ENCODE data around the gene ERLIN1.

DNA sequence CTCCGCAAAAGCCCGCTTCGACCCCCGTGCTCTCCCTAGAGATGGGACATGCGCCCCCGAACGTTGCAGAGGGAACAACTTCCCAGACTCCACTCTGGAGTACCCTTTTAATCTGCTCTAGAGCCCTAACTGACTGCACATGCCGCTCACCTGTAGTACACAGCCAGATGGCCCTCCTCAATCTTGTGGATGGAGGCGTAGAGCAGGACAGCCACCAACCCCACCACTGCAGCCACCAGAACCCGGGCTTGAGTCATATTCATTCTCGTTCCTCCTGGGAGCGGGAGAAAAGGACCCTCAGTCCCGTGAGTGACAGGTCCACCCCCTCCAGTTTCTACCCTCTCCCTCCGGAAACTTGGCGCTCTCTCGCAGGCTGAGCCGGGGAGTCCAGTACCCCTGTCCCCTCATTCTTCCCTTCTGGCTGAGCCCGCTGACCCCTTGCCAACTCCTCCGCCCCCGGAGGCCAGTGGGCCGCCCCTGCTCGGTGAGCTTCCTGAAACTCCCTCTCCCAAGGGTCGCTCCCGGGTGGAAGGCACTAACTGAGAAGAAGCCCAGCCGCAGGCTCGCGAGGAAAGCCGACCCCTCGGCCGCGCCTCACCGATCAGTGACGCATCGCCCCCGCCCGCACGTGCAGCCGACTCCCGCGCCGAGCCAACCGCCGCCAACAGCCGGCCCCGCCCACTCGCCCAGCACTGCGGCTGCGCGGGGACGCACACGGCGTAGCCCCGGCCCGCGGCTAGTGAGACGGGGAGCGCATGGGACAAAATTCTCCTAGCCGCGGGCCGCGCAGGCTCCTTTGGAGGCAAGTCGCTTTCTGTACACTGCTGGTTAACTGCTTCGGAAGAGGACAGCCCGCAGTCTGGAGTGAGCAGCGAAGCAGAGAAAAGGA lies at the start of gene ERLIN1:
- TF ChIP-seq GATA3 (IDR thresholded peaks at IDR 0.05; ENCODE audit: low read depth, low read length) (no peak), GATA2 (IDR thresholded peaks at IDR 0.05; ENCODE audit: low read depth, low read length) (no peak)
